Ascending aorta (tissue), 2 donors: ENCODE results near the gene GNLY. TPM values are rescaled to one million over a fixed set of nuclear protein-coding genes. Genes with fewer than 3 reads are reported as not detected.

Experiments used
- DNase-seq, 2 donors: peaks; one replicate each; pipeline ENCODE4 v3.0.0-alpha.2; 2019; ENCODE audit warnings: low spot score in 2 of 2
- H3K27ac ChIP-seq, 2 donors: fragments of 200-600 bp; sonication (generic); one replicate each; pipeline ENCODE4 v1.5.1; 2016 to 2017; ENCODE audit warnings: mild to moderate bottlenecking in 1 of 2
- H3K27me3 ChIP-seq: fragments of 200-600 bp; sonication (generic); one replicate; pipeline ENCODE4 v1.5.1; 2017
- H3K36me3 ChIP-seq, 2 donors: fragments of 200-600 bp; sonication (generic); one replicate each; pipeline ENCODE4 v1.5.1; 2016
- H3K4me1 ChIP-seq, 2 donors: fragments of 200-600 bp; sonication (generic); one replicate each; pipeline ENCODE4 v1.5.1; 2016 to 2017; ENCODE audit warnings: mild to moderate bottlenecking in 1 of 2
- H3K4me3 ChIP-seq, 2 donors: fragments of 200-600 bp; sonication (generic); one replicate each; pipeline ENCODE4 v1.5.1; 2016 to 2017; ENCODE audit warnings: mild to moderate bottlenecking in 1 of 2
- H3K9me3 ChIP-seq, 2 donors: fragments of 200-600 bp; sonication (generic); one replicate each; pipeline ENCODE4 v1.5.1; 2016
- intact Hi-C: fragments of 100-400 bp; cut with DNase I; formaldehyde crosslinking; loops from one replicate; pipeline ENCODE4 v1.15.1; 2023
- total RNA-seq: library from RNA; depleted of rRNA; stranded (reverse); fragments of >200 nt; gene quantifications from one replicate; pipeline ENCODE4 v1.1.0, GENCODE V29; 2016
- TF ChIP-seq, protein P1 (sequence below), 3 experiments: fragments of 200-600 bp in 2 of 3; fragments of 450-650 bp in 1 of 3; sonication (generic) in 2 of 3; IDR thresholded peaks; one replicate each; pipeline ENCODE4 v1.5.1; 2016 to 2019; ENCODE audit warnings: antibody characterized with exemption in 3 of 3, mild to moderate bottlenecking in 1 of 3, moderate library complexity in 1 of 3

The GNLY gene
- total RNA-seq, 1 donor from 2014 or later = not detected

DNA sequence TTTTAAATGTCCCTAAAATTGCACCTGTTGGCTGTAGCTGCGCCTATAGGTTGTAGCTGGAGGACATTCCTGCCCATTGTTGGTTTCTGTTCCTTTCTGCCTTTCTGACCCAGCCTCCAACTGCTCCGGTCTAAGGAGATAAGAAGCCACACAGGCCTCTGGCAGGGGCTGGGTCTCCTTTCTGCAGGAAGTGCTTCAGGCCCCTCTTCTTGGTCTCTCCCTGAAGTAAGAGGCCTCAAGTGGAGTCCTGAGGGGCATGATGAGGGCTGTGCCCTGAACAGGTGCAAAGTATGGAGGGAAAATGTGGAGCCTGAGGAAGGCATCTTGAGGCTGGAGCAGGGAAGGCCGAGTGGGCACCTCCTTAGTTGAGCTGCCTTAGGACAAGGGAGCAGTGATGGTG is 15.8 kb upstream of the GNLY start:
- H3K27ac ChIP-seq = no peak overlapping the region
- no peaks in the 10 kb centered on the region for H3K9me3 ChIP-seq
- H3K4me1 ChIP-seq = peaks cover 0 to 5% of the 10 kb centered on the region in 2 donors
- no peaks in the 10 kb centered on the region for H3K27me3 ChIP-seq
- TF ChIP-seq, protein P1, sequence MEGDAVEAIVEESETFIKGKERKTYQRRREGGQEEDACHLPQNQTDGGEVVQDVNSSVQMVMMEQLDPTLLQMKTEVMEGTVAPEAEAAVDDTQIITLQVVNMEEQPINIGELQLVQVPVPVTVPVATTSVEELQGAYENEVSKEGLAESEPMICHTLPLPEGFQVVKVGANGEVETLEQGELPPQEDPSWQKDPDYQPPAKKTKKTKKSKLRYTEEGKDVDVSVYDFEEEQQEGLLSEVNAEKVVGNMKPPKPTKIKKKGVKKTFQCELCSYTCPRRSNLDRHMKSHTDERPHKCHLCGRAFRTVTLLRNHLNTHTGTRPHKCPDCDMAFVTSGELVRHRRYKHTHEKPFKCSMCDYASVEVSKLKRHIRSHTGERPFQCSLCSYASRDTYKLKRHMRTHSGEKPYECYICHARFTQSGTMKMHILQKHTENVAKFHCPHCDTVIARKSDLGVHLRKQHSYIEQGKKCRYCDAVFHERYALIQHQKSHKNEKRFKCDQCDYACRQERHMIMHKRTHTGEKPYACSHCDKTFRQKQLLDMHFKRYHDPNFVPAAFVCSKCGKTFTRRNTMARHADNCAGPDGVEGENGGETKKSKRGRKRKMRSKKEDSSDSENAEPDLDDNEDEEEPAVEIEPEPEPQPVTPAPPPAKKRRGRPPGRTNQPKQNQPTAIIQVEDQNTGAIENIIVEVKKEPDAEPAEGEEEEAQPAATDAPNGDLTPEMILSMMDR (IDR thresholded peaks at IDR 0.05) = no peak
- H3K36me3 ChIP-seq = no peaks in the 10 kb centered on the region
- intact Hi-C loops = no loop called here
- H3K4me3 ChIP-seq = no peak overlapping the region
- no peak for DNase-seq

DNA sequence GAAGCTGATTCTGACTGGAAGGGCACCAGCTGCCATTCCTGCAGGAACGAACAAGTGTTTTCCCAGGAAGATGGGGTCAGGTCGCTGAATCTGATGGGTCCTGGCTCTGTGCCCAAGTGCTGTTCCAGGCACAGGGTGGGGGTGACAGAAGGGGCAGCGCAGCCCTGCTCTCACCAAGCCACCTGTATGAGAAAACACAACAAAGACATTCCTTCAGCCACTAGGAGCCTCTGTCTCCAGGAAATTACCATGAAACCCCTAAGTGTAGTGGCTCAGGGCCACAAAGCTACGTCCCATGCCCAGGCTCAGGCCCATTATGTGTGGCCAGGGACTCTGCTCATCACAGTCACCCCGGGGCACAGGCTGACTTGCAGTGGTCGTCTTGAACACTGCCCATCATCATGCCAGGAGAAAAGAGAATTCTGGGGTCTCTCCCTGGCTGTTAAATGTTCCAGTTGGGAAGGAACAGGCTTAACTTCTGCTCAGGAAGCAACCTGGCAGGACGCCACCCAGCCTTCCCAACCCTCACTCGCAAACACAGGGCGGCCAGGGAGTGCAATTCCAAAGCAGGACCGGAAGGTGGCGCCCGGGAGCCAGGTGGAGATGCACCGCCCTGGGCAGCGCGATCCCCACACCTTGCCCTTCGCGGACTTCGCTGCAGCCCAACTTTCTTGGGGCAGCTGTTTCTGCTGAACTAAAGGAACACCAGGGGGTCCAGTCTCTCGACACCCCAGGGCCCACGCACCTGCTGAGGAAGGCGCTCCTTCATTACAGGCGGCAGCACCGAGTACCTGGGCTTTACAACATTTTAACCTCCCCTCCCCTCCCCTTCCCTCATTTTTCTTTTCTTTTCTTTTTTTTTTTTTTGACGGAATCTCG is 15.1 kb upstream of the GNLY start:
- Histone ChIP-seq H3K4me3 (no peak overlapping the region), H3K36me3 (no peaks in the 10 kb centered on the region), H3K9me3 (no peaks in the 10 kb centered on the region), H3K27ac (no peak overlapping the region), H3K27me3 (no peaks in the 10 kb centered on the region), H3K4me1 (peaks cover 0 to 5% of the 10 kb centered on the region in 2 donors)
- TF ChIP-seq, protein P1 (IDR thresholded peaks at IDR 0.05) = peak; percentile 92 to 99 (median 98)
- intact Hi-C loops = loop anchor here (1.0 kb wide), 1 partner anchor 28 kb away; no protein-coding TSS in a partner anchor
- DNase-seq = peak; percentile 49 to 92

DNA sequence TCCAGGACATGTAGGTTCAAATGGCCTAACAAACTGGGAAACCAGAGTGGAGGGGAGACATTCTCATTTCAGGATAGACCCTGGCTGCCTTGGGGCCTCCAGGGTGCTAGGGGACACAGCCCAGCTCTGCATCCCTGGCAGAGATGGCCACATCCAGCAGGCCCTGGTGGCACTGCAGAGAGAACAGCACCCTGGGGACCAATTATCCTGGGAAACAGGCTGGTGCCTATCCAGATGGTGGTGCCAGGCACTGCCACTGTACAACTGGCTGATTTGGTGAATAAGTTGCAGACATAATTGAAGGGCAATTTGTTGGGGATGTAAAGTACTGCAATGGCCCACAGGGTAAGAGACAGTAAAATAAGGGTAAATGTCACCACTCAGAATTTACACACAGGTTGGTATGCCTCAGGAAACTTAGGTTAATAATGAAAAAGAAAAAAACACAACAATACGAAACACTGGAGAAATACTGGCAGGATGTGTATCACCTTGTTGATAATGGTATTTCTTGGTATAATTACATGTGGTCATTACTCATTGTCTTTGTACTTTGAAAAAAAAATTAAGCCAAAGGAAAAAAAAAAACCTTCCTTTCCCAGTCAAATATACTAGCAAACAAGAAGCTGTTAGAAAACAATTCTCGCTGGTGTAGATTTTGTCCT is 13.3 kb upstream of the GNLY start:
- Histone ChIP-seq H3K4me1 (peaks cover 0 to 5% of the 10 kb centered on the region in 2 donors), H3K4me3 (no peak overlapping the region), H3K9me3 (no peaks in the 10 kb centered on the region), H3K27ac (peak overlapping the region in 1 of 2 donors; percentile 17), H3K36me3 (no peaks in the 10 kb centered on the region), H3K27me3 (no peaks in the 10 kb centered on the region)
- TF ChIP-seq, protein P1 (IDR thresholded peaks at IDR 0.05) = no peak
- DNase-seq = no peak
- intact Hi-C loops = no loop called here

DNA sequence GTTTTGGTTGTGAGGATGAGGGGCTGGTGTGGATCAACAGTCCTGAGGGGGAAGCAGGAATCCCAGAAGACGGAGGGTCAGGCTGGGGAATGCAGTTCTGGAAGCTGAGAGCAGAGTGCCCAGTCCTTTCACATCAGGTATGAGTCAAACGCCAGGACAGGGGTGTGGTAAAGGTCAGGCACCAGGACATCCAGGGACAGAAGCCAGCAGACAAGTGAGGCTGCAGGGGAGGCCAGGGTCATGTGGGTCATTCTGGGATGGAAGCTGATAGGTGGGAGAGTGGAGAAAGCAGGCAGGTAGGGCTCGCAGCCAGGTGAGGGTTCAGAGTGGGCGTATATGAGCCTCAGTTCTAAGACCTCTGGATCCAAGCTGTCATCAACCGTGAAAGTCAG is 12.8 kb upstream of the GNLY start:
- peaks cover 0 to 5% of the 10 kb centered on the region in 2 donors for H3K4me1 ChIP-seq
- no peak overlapping the region for H3K27ac ChIP-seq
- peak in 1 of 2 donors; percentile 55 for DNase-seq
- no peak overlapping the region for H3K4me3 ChIP-seq
- no peaks in the 10 kb centered on the region for H3K9me3 ChIP-seq
- H3K36me3 ChIP-seq = no peaks in the 10 kb centered on the region
- TF ChIP-seq, protein P1 (IDR thresholded peaks at IDR 0.05) = no peak
- intact Hi-C loops = no loop called here
- H3K27me3 ChIP-seq = no peaks in the 10 kb centered on the region

DNA sequence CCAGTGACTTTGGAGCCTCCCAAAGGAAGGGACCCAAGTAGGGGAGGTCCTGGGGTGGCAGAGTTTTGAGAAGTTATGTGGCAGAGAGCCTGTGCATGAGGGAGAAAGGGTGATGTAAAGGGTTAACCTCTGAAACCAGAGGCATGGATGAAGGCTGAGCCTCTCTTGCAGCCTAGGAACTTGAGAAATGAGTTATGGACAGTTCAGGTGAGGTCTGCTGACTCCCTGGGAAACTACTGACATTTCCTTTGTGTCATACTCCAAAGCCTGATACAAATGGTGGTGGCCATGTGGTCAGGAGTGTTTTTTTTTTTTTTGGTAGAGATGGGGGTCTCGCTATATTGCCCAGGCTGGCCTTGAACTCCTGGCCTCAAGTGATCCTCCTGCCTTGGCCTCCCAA is 12.4 kb upstream of the GNLY start:
- Histone ChIP-seq H3K9me3 (no peaks in the 10 kb centered on the region), H3K4me1 (peaks cover 0 to 5% of the 10 kb centered on the region in 2 donors), H3K36me3 (no peaks in the 10 kb centered on the region), H3K4me3 (no peak overlapping the region), H3K27me3 (no peaks in the 10 kb centered on the region), H3K27ac (no peak overlapping the region)
- DNase-seq = peak in 1 of 2 donors; percentile 31
- intact Hi-C loops = no loop called here
- TF ChIP-seq, protein P1 (IDR thresholded peaks at IDR 0.05) = no peak
